H1 (cell line): ENCODE results near the gene SPINT2. TPM values are rescaled to one million over a fixed set of nuclear protein-coding genes. Genes with fewer than 3 reads are reported as not detected.

ENCODE experiments used
- CTCF ChIA-PET: fragments of 300-600 bp; sonication (Branson Sonifier 250); formaldehyde crosslinking; loops from one replicate; lab custom pipeline; 2021; ENCODE audit not compliant: partially characterized antibody; lab: Charles Lee
- POLR2A ChIA-PET: fragments of 300-600 bp; sonication (Branson Sonifier 250); formaldehyde crosslinking; loops from one replicate; lab custom pipeline; 2021; ENCODE audit warnings: inconsistent platforms; ENCODE audit not compliant: partially characterized antibody; lab: Charles Lee
- DNase-seq, 2 experiments: peaks; one replicate each; pipeline versions ENCODE4 v3.0.0 to v3.0.0-alpha.2; 2010 to 2022; ENCODE audit warnings: low spot score in 2 of 2, low read depth in 1 of 2, mixed read lengths in 1 of 2
- FAIRE-seq: peaks from 2 replicates; lab custom pipeline; 2011; peaks lifted over from hg19 to GRCh38; lab: Jason Lieb, UNC
- H2AFZ ChIP-seq: 2 replicates; pipeline ENCODE4 v1.8.1; 2012; ENCODE audit warnings: low read length, inconsistent platforms
- H2AK5ac ChIP-seq: 2 replicates; pipeline ENCODE4 v1.6.1; 2013; ENCODE audit warnings: low read depth, low read length
- H2BK120ac ChIP-seq: replicated peaks from 2 replicates; pipeline ENCODE3; 2013; ENCODE audit warnings: low read depth, low read length, inconsistent platforms
- H2BK12ac ChIP-seq: 2 replicates; pipeline ENCODE4 v1.6.1; 2013; ENCODE audit warnings: low read depth, low read length
- H2BK15ac ChIP-seq: 2 replicates; pipeline ENCODE4 v1.6.1; 2013; ENCODE audit warnings: low read length
- H2BK20ac ChIP-seq: 2 replicates; pipeline ENCODE4 v1.6.1; 2013; ENCODE audit warnings: low read length
- H2BK5ac ChIP-seq: 2 replicates; pipeline ENCODE4 v1.6.1; 2013; ENCODE audit warnings: low read depth, low read length
- H3K14ac ChIP-seq: 2 replicates; pipeline ENCODE4 v1.6.1; 2013; ENCODE audit warnings: inconsistent platforms; ENCODE audit not compliant: insufficient read length
- H3K18ac ChIP-seq: 2 replicates; pipeline ENCODE4 v1.6.1; 2013; ENCODE audit warnings: low read length; ENCODE audit errors: extremely low read depth
- H3K23ac ChIP-seq: 2 replicates; pipeline ENCODE4 v1.6.1; 2013; ENCODE audit warnings: inconsistent platforms; ENCODE audit not compliant: insufficient read length
- H3K23me2 ChIP-seq: 2 replicates; pipeline ENCODE4 v1.6.1; 2013; ENCODE audit warnings: low read depth, low read length
- H3K27ac ChIP-seq: 2 replicates; pipeline ENCODE4 v1.6.1; 2011; ENCODE audit warnings: low read depth, low read length, inconsistent platforms
- H3K27me3 ChIP-seq, 4 experiments: replicated peaks in 1 of 4; 1 replicate in 1 of 4; 2 replicates in 3 of 4; pipeline versions ENCODE4 v1.6.1 to v1.8.1; 2011 to 2013; ENCODE audit warnings: low read length in 3 of 4, mild to moderate bottlenecking in 3 of 4, inconsistent platforms in 2 of 4, mixed read lengths in 2 of 4, moderate library complexity in 1 of 4; ENCODE audit not compliant: control insufficient read depth in 3 of 4, insufficient read depth in 3 of 4; ENCODE audit errors: extremely low read depth in 1 of 4
- H3K36me3 ChIP-seq, 4 experiments: 2 replicates each; pipeline versions ENCODE4 v1.6.1 to v1.8.1; 2011 to 2013; ENCODE audit warnings: mild to moderate bottlenecking in 4 of 4, low read length in 3 of 4, moderate library complexity in 2 of 4, control low read depth in 1 of 4, inconsistent platforms in 1 of 4; ENCODE audit not compliant: insufficient read depth in 4 of 4, control insufficient read depth in 2 of 4
- H3K4ac ChIP-seq: replicated peaks from 2 replicates; pipeline ENCODE3; 2013; ENCODE audit warnings: low read length, low read depth, mixed read lengths, inconsistent platforms; ENCODE audit not compliant: insufficient read length
- H3K4me1 ChIP-seq, 4 experiments: replicated peaks in 1 of 4; 1 replicate in 1 of 4; 2 replicates in 3 of 4; pipeline versions ENCODE4 v1.6.1 to v1.8.1; 2011 to 2013; ENCODE audit warnings: low read length in 3 of 4, inconsistent platforms in 2 of 4, mixed read lengths in 1 of 4; ENCODE audit not compliant: insufficient read depth in 4 of 4, control insufficient read depth in 3 of 4
- H3K4me2 ChIP-seq, 2 experiments: 2 replicates each; pipeline versions ENCODE4 v1.6.1 to v1.8.1; 2011 to 2013; ENCODE audit warnings: low read depth in 2 of 2, low read length in 2 of 2, control low read depth in 1 of 2, inconsistent platforms in 1 of 2, mild to moderate bottlenecking in 1 of 2; ENCODE audit not compliant: insufficient read depth in 1 of 2
- H3K4me3 ChIP-seq, 4 experiments: fragments of 200-600, 300-600 bp in 1 of 4; sonication (generic), shearing (Covaris generic), sonication (Bioruptor Twin) in 1 of 4; 2 replicates each; pipeline versions ENCODE4 v1.5.1 to v1.8.1; 2011 to 2016; ENCODE audit warnings: low read length in 4 of 4, low read depth in 3 of 4, control low read depth in 2 of 4, inconsistent platforms in 2 of 4, mild to moderate bottlenecking in 2 of 4, mixed read lengths in 1 of 4, moderate library complexity in 1 of 4; ENCODE audit not compliant: insufficient read depth in 2 of 4; ENCODE audit errors: extremely low read depth in 1 of 4
- H3K56ac ChIP-seq: replicated peaks from 2 replicates; pipeline ENCODE3; 2013; ENCODE audit warnings: low read depth, mild to moderate bottlenecking, mixed read lengths, low read length, inconsistent platforms; ENCODE audit not compliant: insufficient read length
- H3K79me1 ChIP-seq: 2 replicates; pipeline ENCODE4 v1.6.1; 2013; ENCODE audit warnings: low read depth, low read length, control low read depth
- H3K79me2 ChIP-seq, 2 experiments: 2 replicates each; pipeline versions ENCODE4 v1.6.1 to v1.8.1; 2012 to 2013; ENCODE audit warnings: low read length in 2 of 2, mild to moderate bottlenecking in 2 of 2, inconsistent platforms in 1 of 2; ENCODE audit not compliant: insufficient read depth in 2 of 2, control insufficient read depth in 1 of 2
- H3K9ac ChIP-seq, 4 experiments: replicated peaks in 1 of 4; 1 replicate in 1 of 4; 2 replicates in 3 of 4; pipeline versions ENCODE4 v1.6.1 to v1.8.1; 2011 to 2013; ENCODE audit warnings: low read depth in 3 of 4, low read length in 3 of 4, control low read depth in 2 of 4, mild to moderate bottlenecking in 2 of 4, moderate library complexity in 2 of 4, inconsistent platforms in 1 of 4; ENCODE audit errors: extremely low read depth in 1 of 4
- H3K9me3 ChIP-seq, 2 experiments: 2 replicates each; pipeline versions ENCODE4 v1.6.1 to v1.8.1; 2012 to 2013; ENCODE audit warnings: mild to moderate bottlenecking in 2 of 2, moderate library complexity in 2 of 2, control low read depth in 1 of 2, inconsistent platforms in 1 of 2, low read depth in 1 of 2, low read length in 1 of 2, mixed read lengths in 1 of 2; ENCODE audit not compliant: insufficient read depth in 2 of 2
- H4K20me1 ChIP-seq, 2 experiments: replicated peaks in 1 of 2; 2 replicates each; pipeline versions ENCODE3 to v1.8.1; 2011 to 2013; ENCODE audit warnings: inconsistent platforms in 2 of 2, low read length in 2 of 2, mild to moderate bottlenecking in 1 of 2; ENCODE audit not compliant: insufficient read depth in 2 of 2, control insufficient read depth in 1 of 2
- H4K5ac ChIP-seq: 2 replicates; pipeline ENCODE4 v1.6.1; 2013; ENCODE audit warnings: low read length, low read depth, mixed read lengths, inconsistent platforms; ENCODE audit not compliant: insufficient read length
- H4K8ac ChIP-seq: 2 replicates; pipeline ENCODE4 v1.8.0; 2013; ENCODE audit warnings: mild to moderate bottlenecking, moderate library complexity, low read length, inconsistent platforms; ENCODE audit not compliant: insufficient read depth; ENCODE audit errors: extremely low read depth
- H4K91ac ChIP-seq: replicated peaks from 2 replicates; pipeline ENCODE3; 2013; ENCODE audit warnings: low read length, mixed read lengths, inconsistent platforms; ENCODE audit not compliant: insufficient read length
- TEAD4 ChIP-seq: IDR thresholded peaks from 2 replicates; pipeline ENCODE4 v1.6.1; 2012; ENCODE audit warnings: low read depth, low read length, inconsistent platforms, mixed read lengths
- WGBS, 2 experiments: shearing (Covaris generic) in 1 of 2; methylation state at CpG; one replicate each; pipeline versions ENCODE4 v1.1.6 to v1.1.7; 2013 to 2015; ENCODE audit warnings: low lambda C conversion rate in 2 of 2, mixed read lengths in 2 of 2, inconsistent platforms in 1 of 2, low coverage in 1 of 2, missing lambda C conversion rate in 1 of 2; ENCODE audit not compliant: insufficient replicate concordance in 2 of 2, insufficient coverage in 1 of 2, insufficient read length in 1 of 2; ENCODE audit errors: extremely low coverage in 1 of 2, missing lambda C conversion rate in 1 of 2; 5-methylcytosine and 5-hydroxymethylcytosine counted together
- polyA plus RNA-seq, 7 experiments: library from polyadenylated mRNA; depleted of rRNA in 3 of 7; stranded (reverse) in 5 of 7; unstranded in 2 of 7; fragments of >200 nt in 5 of 7; fragments of 200-250 nt in 2 of 7; gene quantifications; 1 replicate in 5 of 7; 2 replicates in 1 of 7; 4 replicates in 1 of 7; pipeline versions ENCODE4 v1.2.1 to v1.2.3, GENCODE V29; 2011 to 2013; ENCODE audit warnings: missing spikeins in 2 of 7, mixed read lengths in 2 of 7
- total RNA-seq: library from RNA; stranded (reverse); fragmentation: NEBNext Ultra II Directional; extraction: Animal tissue kit (Norgen Biotek cat#: 25700); gene quantifications from 2 replicates; pipeline ENCODE4 v1.2.1, GENCODE V29; 2021

Gene SPINT2
- total and polyA plus RNA-seq, 2 of the 8 experiments (the other 6 are each of a cell fraction or from before 2014, with no cell fraction given), result 294 to 296 TPM

- H2AFZ ChIP-seq, result no peak overlapping the region
- DNase-seq (no peak), FAIRE-seq (no peak)
- H2BK120ac ChIP-seq, result no peak overlapping the region
- H2BK20ac ChIP-seq, result no peak overlapping the region
- no peak for TF ChIP-seq TEAD4
- H4K5ac ChIP-seq, result no peak overlapping the region
- peaks cover 21% of the 10 kb centered on the region for H3K79me1 ChIP-seq
- H2BK12ac ChIP-seq, result no peak overlapping the region
- H2BK5ac ChIP-seq, result peak overlapping the region; percentile 60; the same call in 1 of the 2 replicates
- H3K4me2 ChIP-seq, result peak overlapping the region; percentile 97 to 100
- no peak overlapping the region for H3K23ac ChIP-seq
- no peak overlapping the region for H3K27ac ChIP-seq
- peak overlapping the region in 2 of 4 experiments; percentile 52 to 86; a peak in 2 of 7 replicates for H3K9ac ChIP-seq
- no peak overlapping the region for H3K18ac ChIP-seq
- peak overlapping the region; percentile 84 to 89 (median 85) for H3K4me3 ChIP-seq
- no peaks in the 10 kb centered on the region for H3K9me3 ChIP-seq
- CTCF ChIA-PET, result interaction anchor here (0.7 to 8.6 kb wide), 20 partner anchors 8 to 124 kb away, joined by 3 to 84 read pairs (median 5); partner anchors contain the start of genes C19orf33, KCNK6, PPP1R14A and PSMD8
- H4K8ac ChIP-seq, result 0 out of 2 replicates have a peak overlapping the region, but pooled peaks have one; percentile 1
- H3K27me3 ChIP-seq, result no peaks in the 10 kb centered on the region
- WGBS, 2 experiments, result 80% methylated on average over 12 of the region's 12 CpGs; no CpG with 5 or more reads in 1 of the 2 experiments
- H2AK5ac ChIP-seq, result no peak overlapping the region
- 0 out of 8 replicates have a peak, but pooled peaks cover 0 to 5% (median 0%) of the 10 kb centered on the region in 4 experiments for H3K36me3 ChIP-seq
- H4K20me1 ChIP-seq, result peaks cover 8 to 22% of the 10 kb centered on the region in 2 experiments
- no peak overlapping the region for H3K56ac ChIP-seq
- H3K4ac ChIP-seq, result no peak overlapping the region
- peaks cover 37 to 60% of the 10 kb centered on the region in 2 experiments for H3K79me2 ChIP-seq
- peaks cover 12 to 34% (median 19%) of the 10 kb centered on the region in 4 experiments for H3K4me1 ChIP-seq
- H3K14ac ChIP-seq, result no peak overlapping the region
- H2BK15ac ChIP-seq, result 0 out of 2 replicates have a peak overlapping the region, but pooled peaks have one; percentile 84
- H3K23me2 ChIP-seq, result peaks cover 7% of the 10 kb centered on the region
- H4K91ac ChIP-seq, result no peak overlapping the region
- POLR2A ChIA-PET, result interaction anchor here (0.9 to 3.6 kb wide), 14 partner anchors 10 to 128 kb away, joined by 3 to 25 read pairs (median 6); partner anchors contain the start of genes GGN, PPP1R14A and PSMD8
Observed at GRCh38 chr19:38265921-38266429, 1.6 kb downstream of the SPINT2 start.
